ENCODE data around the gene PTTG2. TPM values are rescaled to one million over a fixed set of nuclear protein-coding genes. Genes with fewer than 3 reads are reported as not detected.
"Not testable (repeated sequence)": the region's sequence is repeated elsewhere in the genome, so short reads cannot be mapped to it uniquely, and the experiment has no call there.

PTTG2 gene
- total RNA-seq = not detected

- no peak for FAIRE-seq
- no peak for DNase-seq (ENCODE audit: low spot score in 2 of 2)
These were observed at the start of gene PTTG2 for GRCh38 chr4:37960098-37960497. PTTG2 (plus strand) TSS chr4:37960398; CDS start chr4:37960435, 37 bp downstream.

- DNase-seq (ENCODE audit: low spot score in 2 of 2) = no peak
- FAIRE-seq = no peak
These were observed 45.7 kb upstream of the PTTG2 start for GRCh38 chr4:37914539-37914938.

GRCh38 chr4:37917388-37917787 is 42.8 kb upstream of the PTTG2 start:
- DNase-seq (ENCODE audit: low spot score in 2 of 2) (no peak), FAIRE-seq (no peak)

GRCh38 chr4:37918653-37919052 is 41.5 kb upstream of the PTTG2 start:
- FAIRE-seq = no peak
- no peak for DNase-seq (ENCODE audit: low spot score in 2 of 2)

DNA sequence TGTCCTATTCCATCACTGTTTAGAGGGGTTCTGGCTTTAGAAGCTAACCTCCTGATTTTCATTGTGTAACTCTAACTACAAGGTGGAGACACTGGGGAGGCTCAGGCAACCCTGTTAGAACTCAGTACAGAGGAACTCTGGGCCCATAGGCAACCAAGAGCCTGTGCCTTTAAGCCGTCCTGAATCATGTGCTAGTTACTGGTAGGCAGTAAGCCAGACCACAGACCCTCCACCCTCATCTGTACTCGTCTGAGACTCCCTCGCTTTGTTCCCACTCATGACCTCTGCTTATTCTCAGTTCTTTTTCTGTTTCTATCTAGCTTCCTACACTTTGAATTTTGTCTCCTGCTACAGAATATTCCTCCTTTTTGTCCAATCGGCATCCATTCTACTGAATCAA is 37.9 kb upstream of the PTTG2 start:
- DNase-seq (ENCODE audit: low spot score in 2 of 2) = no peak
- FAIRE-seq = no peak

- not testable (repeated sequence) for FAIRE-seq; DNase-seq (ENCODE audit: low spot score in 2 of 2)
These were observed 37.1 kb upstream of the PTTG2 start for GRCh38 chr4:37923089-37923488.

GRCh38 chr4:37924946-37925345 is 35.3 kb upstream of the PTTG2 start:
- FAIRE-seq (no peak), DNase-seq (ENCODE audit: low spot score in 2 of 2) (no peak)

DNA sequence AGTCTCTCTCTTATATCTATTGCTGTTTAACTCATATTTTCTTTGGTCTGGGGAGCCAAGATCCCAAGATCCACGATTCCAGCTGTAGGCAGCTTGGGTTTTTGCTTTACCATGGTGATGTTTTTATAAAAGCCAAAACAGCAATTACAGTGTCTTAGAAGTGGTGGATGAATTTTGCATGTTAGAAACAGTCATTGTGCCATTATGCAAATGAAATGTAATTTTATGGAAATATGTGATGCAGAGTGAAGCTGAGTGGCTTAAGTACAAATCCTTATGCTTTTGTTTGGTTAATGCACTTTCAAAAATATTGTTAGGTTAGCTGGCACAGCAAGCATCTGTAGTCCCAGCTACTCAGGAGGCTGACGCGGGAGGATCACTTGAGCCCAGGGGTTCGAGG is 32.8 kb upstream of the PTTG2 start:
- FAIRE-seq (no peak), DNase-seq (ENCODE audit: low spot score in 2 of 2) (no peak)

DNA sequence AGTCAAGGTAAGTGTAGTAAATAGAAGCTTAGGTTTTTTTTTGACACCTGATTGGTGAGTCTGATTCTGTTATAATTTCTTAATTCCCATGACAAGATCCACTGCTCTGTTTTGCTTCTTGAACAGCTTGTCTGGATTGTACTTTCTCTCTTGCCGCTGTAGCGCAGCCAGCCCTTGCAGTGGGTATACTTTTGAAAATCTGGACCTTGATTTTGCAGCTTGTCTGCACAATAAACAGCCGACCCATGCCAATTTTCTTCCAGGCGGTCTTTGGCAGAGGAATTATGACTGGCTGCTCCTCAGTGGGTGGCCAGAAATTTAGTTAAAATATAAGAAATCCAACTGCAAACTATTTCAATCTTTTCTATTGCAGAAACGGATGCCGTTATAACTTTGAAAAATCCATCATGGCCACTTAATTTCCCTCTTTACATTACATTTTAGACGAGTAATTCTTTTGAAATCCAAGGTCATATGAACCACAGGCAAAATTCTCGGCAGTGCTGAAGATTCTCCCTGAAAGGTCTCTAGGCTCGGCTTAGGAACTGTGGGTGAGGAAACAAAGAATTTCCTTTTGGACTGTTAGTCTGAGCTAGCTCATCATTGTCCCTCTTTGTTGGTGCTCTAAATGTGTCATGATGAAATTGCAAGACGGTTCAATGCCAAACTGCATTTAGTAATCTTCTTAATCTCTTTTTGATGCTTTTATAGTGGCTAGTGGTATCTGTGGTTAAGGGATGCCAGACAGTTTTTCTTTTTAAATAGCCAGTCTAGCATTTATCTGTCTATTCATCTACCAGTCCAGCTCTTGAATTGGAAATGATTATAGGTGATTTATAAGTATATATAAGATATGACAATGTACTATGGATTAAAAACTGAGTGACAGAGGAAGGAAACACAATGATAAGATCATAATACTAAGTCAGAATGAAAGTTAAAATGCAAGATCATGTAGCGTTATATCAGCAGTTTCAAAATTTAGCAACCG is 31.5 kb upstream of the PTTG2 start:
- FAIRE-seq (no peak), DNase-seq (ENCODE audit: low spot score in 2 of 2) (no peak)

DNA sequence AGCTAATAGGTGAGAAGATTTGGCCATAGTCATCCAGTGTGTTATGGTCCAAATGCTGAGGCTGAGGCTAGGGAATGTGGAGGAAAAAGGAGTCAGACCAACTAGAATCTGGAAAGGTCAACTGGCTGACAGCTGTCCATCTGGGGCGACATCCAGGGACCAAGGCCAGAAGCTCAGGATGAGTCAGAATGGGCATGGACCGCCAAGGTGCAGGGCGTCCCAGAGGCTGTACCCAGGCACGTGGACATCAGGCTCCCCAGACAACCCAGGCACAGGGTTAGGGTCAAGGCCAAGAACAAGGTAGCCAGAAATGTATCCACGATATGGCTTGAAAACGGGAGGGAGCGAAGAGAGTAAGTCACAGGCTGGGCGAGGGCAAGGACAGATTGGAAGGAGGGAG is 26.1 kb upstream of the PTTG2 start:
- FAIRE-seq = no peak

GRCh38 chr4:37934609-37935008 is 25.6 kb upstream of the PTTG2 start:
- FAIRE-seq (no peak), DNase-seq (ENCODE audit: low spot score in 2 of 2) (no peak)

More for the DNA sequence above, 26.1 kb upstream of the PTTG2 start:
- no peak for DNase-seq (ENCODE audit: low spot score in 2 of 2)

DNA sequence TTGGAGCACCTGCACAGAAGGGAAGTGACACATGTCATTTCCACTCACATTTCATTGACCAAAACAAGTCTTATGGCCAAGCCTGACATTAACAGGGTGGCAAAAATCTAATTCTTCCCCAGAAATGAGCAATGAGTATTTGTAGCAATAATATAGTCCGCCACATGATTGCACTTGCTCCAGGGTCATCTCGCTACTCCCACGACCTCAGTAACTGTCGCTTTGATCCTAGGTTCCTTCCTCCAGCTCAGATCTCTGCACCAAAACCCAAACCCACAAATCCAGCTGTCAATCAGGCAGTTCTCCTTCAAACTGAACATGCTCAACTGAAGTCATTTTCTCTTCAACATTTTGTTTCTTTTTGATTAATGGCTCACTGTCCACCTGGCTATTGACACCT is 25.2 kb upstream of the PTTG2 start:
- FAIRE-seq (no peak), DNase-seq (ENCODE audit: low spot score in 2 of 2) (no peak)

- DNase-seq (ENCODE audit: low spot score in 2 of 2) (no peak), FAIRE-seq (no peak)
These were observed 23.2 kb upstream of the PTTG2 start for GRCh38 chr4:37936889-37937498.

DNA sequence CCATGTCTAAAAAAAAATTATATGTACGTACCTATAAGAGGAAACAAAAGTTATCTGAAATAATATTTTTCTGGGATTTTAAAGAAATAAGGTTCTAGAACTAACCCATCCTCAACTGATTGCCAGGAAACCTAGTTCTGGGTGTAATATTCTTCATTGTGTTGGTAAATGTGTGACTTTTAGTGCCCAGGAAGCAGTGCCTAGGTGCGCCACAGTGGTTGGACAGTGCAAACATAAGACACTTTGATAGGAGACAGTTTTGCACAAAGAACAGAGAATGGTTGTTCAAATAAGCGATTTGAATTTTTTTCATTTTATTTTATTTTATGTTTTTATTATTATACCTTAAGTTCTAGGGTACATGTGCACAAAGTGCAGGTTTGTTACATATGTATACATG is 22.0 kb upstream of the PTTG2 start:
- FAIRE-seq (no peak), DNase-seq (ENCODE audit: low spot score in 2 of 2) (no peak)

DNA sequence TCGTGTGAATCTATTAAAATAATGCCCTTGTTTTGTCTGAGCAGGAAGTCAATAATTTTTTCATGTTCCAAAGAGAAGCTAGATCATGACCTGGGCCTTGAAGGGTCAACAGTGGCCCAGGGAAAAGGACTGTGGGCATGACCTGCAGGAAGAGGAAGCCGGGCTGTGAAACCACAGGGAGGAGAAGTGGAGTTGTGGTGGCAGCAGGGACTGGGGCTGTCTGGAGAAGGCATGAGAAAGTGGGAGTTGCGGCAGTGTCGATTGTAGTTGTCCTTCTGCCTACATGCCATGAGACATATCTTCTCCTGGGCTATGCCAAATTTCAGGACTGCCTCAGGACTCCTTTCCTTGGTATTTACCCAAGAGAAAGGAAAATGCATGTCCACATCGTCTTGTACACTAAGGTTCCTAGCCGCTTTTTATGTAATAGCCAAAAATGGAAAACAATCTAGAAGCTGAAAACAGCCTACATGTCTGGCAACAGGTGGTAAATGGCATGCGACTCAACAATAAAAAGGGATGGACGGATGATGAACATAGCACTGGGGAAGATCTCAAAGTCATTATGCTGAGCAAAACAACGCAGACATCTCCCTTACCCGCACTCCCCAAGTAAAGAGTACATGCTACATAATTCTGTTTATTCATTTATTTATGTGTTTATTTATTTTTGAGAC is 13.6 kb upstream of the PTTG2 start:
- FAIRE-seq (no peak), DNase-seq (ENCODE audit: low spot score in 2 of 2) (no peak)

GRCh38 chr4:37948542-37948941 is 11.7 kb upstream of the PTTG2 start:
- FAIRE-seq = no peak
- no peak for DNase-seq (ENCODE audit: low spot score in 2 of 2)

- FAIRE-seq = no peak
These were observed 10.4 kb upstream of the PTTG2 start for GRCh38 chr4:37949636-37950426.

GRCh38 chr4:37951461-37952352 is 8.5 kb upstream of the PTTG2 start:
- no peak for DNase-seq (ENCODE audit: low spot score in 2 of 2)
- FAIRE-seq = no peak

More at GRCh38 chr4:37949636-37950426, 10.4 kb upstream of the PTTG2 start:
- no peak for DNase-seq (ENCODE audit: low spot score in 2 of 2)

GRCh38 chr4:37953156-37953555 is 7.0 kb upstream of the PTTG2 start:
- DNase-seq (ENCODE audit: low spot score in 2 of 2) (no peak), FAIRE-seq (no peak)
